ENCODE data around the gene P4HA2. TPM values are rescaled to one million over a fixed set of nuclear protein-coding genes. Genes with fewer than 3 reads are reported as not detected.

Gene P4HA2
- total RNA-seq, 2 experiments from 2014 or later: 6.1 to 8.9 TPM

GRCh38 chr5:132238901-132239500 lies 11.3 kb upstream of the P4HA2 start:
- Mint-ChIP-seq H3K27me3 (peaks cover 8% of the 10 kb centered on the region), H3K27ac (no peak overlapping the region), H3K4me3 (no peak overlapping the region), H3K36me3 (ENCODE audit: low read depth) (peaks cover 3% of the 10 kb centered on the region), H3K9me3 (ENCODE audit: low read depth) (peaks cover 8% of the 10 kb centered on the region), H3K4me1 (no peaks in the 10 kb centered on the region)
- ChIA-PET POLR2A (no interaction called here), CTCF (interaction anchor here (0.6 to 4.1 kb wide), 28 partner anchors 8 to 1902 kb away, joined by 3 to 48 read pairs (median 6); partner anchors contain the start of genes P4HA2 and SLC22A5)
- intact Hi-C loops (cut with DNase I, micrococcal nuclease): loop anchor here (1.0 to 2.0 kb wide), 4 partner anchors 130 to 262 kb away; partner anchors contain the start of gene SLC22A5 (in 1 of the 2)
- DNase-seq: no peak
- no peak for ATAC-seq

- ChIA-PET CTCF (interaction anchor here (0.6 to 4.1 kb wide), 48 partner anchors 9 to 1902 kb away, joined by 3 to 48 read pairs (median 4); partner anchors contain the start of genes P4HA2, RAD50, SLC22A4 and SLC22A5), POLR2A (interaction anchor here (0.7 kb wide), 1 partner anchor 78 kb away, joined by 3 read pairs; no protein-coding TSS in a partner anchor)
- Mint-ChIP-seq H3K36me3 (ENCODE audit: low read depth) (no peaks in the 10 kb centered on the region), H3K4me1 (no peaks in the 10 kb centered on the region), H3K4me3 (no peak overlapping the region), H3K27ac (no peak overlapping the region), H3K27me3 (peaks cover 6% of the 10 kb centered on the region), H3K9me3 (ENCODE audit: low read depth) (peaks cover 5% of the 10 kb centered on the region)
- intact Hi-C loops (cut with DNase I, micrococcal nuclease): loop anchor here (1.0 to 2.0 kb wide), 4 partner anchors 131 to 263 kb away; partner anchors contain the start of gene SLC22A5 (in 1 of the 2)
- DNase-seq (peak; percentile 89), ATAC-seq (peak; percentile 95)
Observed at GRCh38 chr5:132238169-132238744, 10.6 kb upstream of the P4HA2 start.

- CTCF ChIA-PET: interaction anchor here (0.5 to 4.1 kb wide), 49 partner anchors 9 to 500 kb away, joined by 3 to 48 read pairs (median 4); partner anchors contain the start of genes KIF3A, P4HA2, RAD50 and SLC22A4
- no peak for DNase-seq
- H3K9me3 Mint-ChIP-seq (ENCODE audit: low read depth): peaks cover 5% of the 10 kb centered on the region
- intact Hi-C loops (cut with DNase I, micrococcal nuclease): loop anchor here (1.0 to 2.0 kb wide), 4 partner anchors 131 to 264 kb away; partner anchors contain the start of gene SLC22A5 (in 1 of the 2)
- no peaks in the 10 kb centered on the region for H3K36me3 Mint-ChIP-seq (ENCODE audit: low read depth)
- POLR2A ChIA-PET: interaction anchor here (0.7 kb wide), 1 partner anchor 78 kb away, joined by 3 read pairs; no protein-coding TSS in a partner anchor
- no peaks in the 10 kb centered on the region for H3K4me1 Mint-ChIP-seq
- H3K27me3 Mint-ChIP-seq: peaks cover 4% of the 10 kb centered on the region
- H3K4me3 Mint-ChIP-seq: no peak overlapping the region
- ATAC-seq: no peak
- H3K27ac Mint-ChIP-seq: no peak overlapping the region
Observed at GRCh38 chr5:132237670-132238069, 10.0 kb upstream of the P4HA2 start.

- intact Hi-C loops (cut with DNase I, micrococcal nuclease): no loop called here
Observed at GRCh38 chr5:132237141-132237540, 9.5 kb upstream of the P4HA2 start.

GRCh38 chr5:132235340-132235739 lies 7.7 kb upstream of the P4HA2 start:
- peaks cover 7% of the 10 kb centered on the region for H3K27me3 Mint-ChIP-seq
- no peak overlapping the region for H3K4me3 Mint-ChIP-seq
- no peak for DNase-seq
- CTCF ChIA-PET: interaction anchor here (0.6 to 1.1 kb wide), 2 partner anchors 8 to 15 kb away, joined by 3 read pairs; partner anchors contain the start of gene P4HA2
- H3K36me3 Mint-ChIP-seq (ENCODE audit: low read depth): no peaks in the 10 kb centered on the region
- H3K4me1 Mint-ChIP-seq: no peaks in the 10 kb centered on the region
- ATAC-seq: no peak
- H3K9me3 Mint-ChIP-seq (ENCODE audit: low read depth): no peaks in the 10 kb centered on the region
- intact Hi-C loops (cut with DNase I, micrococcal nuclease): no loop called here
- no peak overlapping the region for H3K27ac Mint-ChIP-seq
- POLR2A ChIA-PET: interaction anchor here (0.6 kb wide), 1 partner anchor 360 kb away, joined by 4 read pairs; no protein-coding TSS in a partner anchor

More at GRCh38 chr5:132237141-132237540, 9.5 kb upstream of the P4HA2 start:
- DNase-seq: no peak
- no peak overlapping the region for H3K4me3 Mint-ChIP-seq
- H3K36me3 Mint-ChIP-seq (ENCODE audit: low read depth): no peaks in the 10 kb centered on the region
- no peak overlapping the region for H3K27ac Mint-ChIP-seq
- H3K27me3 Mint-ChIP-seq: peaks cover 4% of the 10 kb centered on the region
- CTCF ChIA-PET: interaction anchor here (0.5 to 4.1 kb wide), 22 partner anchors 9 to 500 kb away, joined by 3 to 48 read pairs (median 4); partner anchors contain the start of genes KIF3A, P4HA2, RAD50 and SLC22A5
- peaks cover 4% of the 10 kb centered on the region for H3K9me3 Mint-ChIP-seq (ENCODE audit: low read depth)
- ATAC-seq: no peak
- POLR2A ChIA-PET: no interaction called here
- H3K4me1 Mint-ChIP-seq: no peaks in the 10 kb centered on the region

- H3K4me1 Mint-ChIP-seq: no peaks in the 10 kb centered on the region
- H3K27me3 Mint-ChIP-seq: peaks cover 13% of the 10 kb centered on the region
- H3K9me3 Mint-ChIP-seq (ENCODE audit: low read depth): no peaks in the 10 kb centered on the region
- ChIA-PET POLR2A (no interaction called here), CTCF (interaction anchor here (1.1 kb wide), 1 partner anchor 16 kb away, joined by 3 read pairs; no protein-coding TSS in a partner anchor)
- H3K4me3 Mint-ChIP-seq: no peak overlapping the region
- no peak overlapping the region for H3K27ac Mint-ChIP-seq
- intact Hi-C loops (cut with DNase I, micrococcal nuclease): no loop called here
- DNase-seq: no peak
- H3K36me3 Mint-ChIP-seq (ENCODE audit: low read depth): no peaks in the 10 kb centered on the region
- ATAC-seq: no peak
Observed at GRCh38 chr5:132234684-132235062, 7.0 kb upstream of the P4HA2 start.

GRCh38 chr5:132233811-132234683 lies 6.4 kb upstream of the P4HA2 start:
- POLR2A ChIA-PET: no interaction called here
- no peak overlapping the region for H3K4me3 Mint-ChIP-seq
- H3K9me3 Mint-ChIP-seq (ENCODE audit: low read depth): no peaks in the 10 kb centered on the region
- H3K4me1 Mint-ChIP-seq: no peaks in the 10 kb centered on the region
- no peak overlapping the region for H3K27ac Mint-ChIP-seq
- CTCF ChIA-PET: no interaction called here
- DNase-seq (no peak), ATAC-seq (no peak)
- intact Hi-C loops (cut with DNase I, micrococcal nuclease): no loop called here
- H3K27me3 Mint-ChIP-seq: peaks cover 19% of the 10 kb centered on the region
- H3K36me3 Mint-ChIP-seq (ENCODE audit: low read depth): no peaks in the 10 kb centered on the region

GRCh38 chr5:132233081-132233480 lies 5.4 kb upstream of the P4HA2 start:
- Mint-ChIP-seq H3K36me3 (ENCODE audit: low read depth) (no peaks in the 10 kb centered on the region), H3K4me3 (no peak overlapping the region), H3K27ac (no peak overlapping the region), H3K9me3 (ENCODE audit: low read depth) (no peaks in the 10 kb centered on the region), H3K4me1 (no peaks in the 10 kb centered on the region), H3K27me3 (peaks cover 24% of the 10 kb centered on the region)
- ATAC-seq (no peak), DNase-seq (no peak)
- ChIA-PET CTCF (interaction anchor here (0.6 to 0.7 kb wide), 2 partner anchors 10 to 136 kb away, joined by 3 read pairs; no protein-coding TSS in a partner anchor), POLR2A (no interaction called here)
- intact Hi-C loops (cut with DNase I, micrococcal nuclease): no loop called here

- POLR2A ChIA-PET: no interaction called here
- H3K36me3 Mint-ChIP-seq (ENCODE audit: low read depth): no peaks in the 10 kb centered on the region
- intact Hi-C loops (cut with DNase I, micrococcal nuclease): no loop called here
- ATAC-seq (no peak), DNase-seq (no peak)
- CTCF ChIA-PET: interaction anchor here (0.6 kb wide), 1 partner anchor 136 kb away, joined by 3 read pairs; no protein-coding TSS in a partner anchor
- no peaks in the 10 kb centered on the region for H3K9me3 Mint-ChIP-seq (ENCODE audit: low read depth)
- no peaks in the 10 kb centered on the region for H3K4me1 Mint-ChIP-seq
- H3K4me3 Mint-ChIP-seq: no peak overlapping the region
- no peak overlapping the region for H3K27ac Mint-ChIP-seq
- peaks cover 24% of the 10 kb centered on the region for H3K27me3 Mint-ChIP-seq
Observed at GRCh38 chr5:132232465-132232864, 4.8 kb upstream of the P4HA2 start.

GRCh38 chr5:132230871-132231270 lies 3.2 kb upstream of the P4HA2 start:
- Mint-ChIP-seq H3K4me3 (no peak overlapping the region), H3K27me3 (peaks cover 33% of the 10 kb centered on the region), H3K27ac (no peak overlapping the region), H3K36me3 (ENCODE audit: low read depth) (no peaks in the 10 kb centered on the region), H3K9me3 (ENCODE audit: low read depth) (no peaks in the 10 kb centered on the region), H3K4me1 (peaks cover 4% of the 10 kb centered on the region)
- POLR2A ChIA-PET: no interaction called here
- CTCF ChIA-PET: interaction anchor here (1.3 kb wide), 1 partner anchor 50 kb away, joined by 3 read pairs; no protein-coding TSS in a partner anchor
- intact Hi-C loops (cut with DNase I, micrococcal nuclease): no loop called here
- ATAC-seq (no peak), DNase-seq (no peak)

GRCh38 chr5:132229236-132229635 lies 1.6 kb upstream of the P4HA2 start:
- ChIA-PET POLR2A (interaction anchor here (0.7 kb wide), 2 partner anchors 25 to 1162 kb away, joined by 3 read pairs; no protein-coding TSS in a partner anchor), CTCF (interaction anchor here (0.7 to 3.4 kb wide), 3 partner anchors 9 to 392 kb away, joined by 3 to 28 read pairs (median 3); no protein-coding TSS in a partner anchor)
- H3K36me3 Mint-ChIP-seq (ENCODE audit: low read depth): no peaks in the 10 kb centered on the region
- no peak for ATAC-seq
- H3K4me1 Mint-ChIP-seq: peaks cover 14% of the 10 kb centered on the region
- no peaks in the 10 kb centered on the region for H3K9me3 Mint-ChIP-seq (ENCODE audit: low read depth)
- no peak for DNase-seq
- peaks cover 35% of the 10 kb centered on the region for H3K27me3 Mint-ChIP-seq
- no peak overlapping the region for H3K27ac Mint-ChIP-seq
- H3K4me3 Mint-ChIP-seq: peak overlapping the region; percentile 7
- intact Hi-C loops (cut with DNase I, micrococcal nuclease): no loop called here
